GM12878 (cell line): Measurements from ENCODE around the gene ITM2C. TPM values are rescaled to one million over a fixed set of nuclear protein-coding genes. Genes with fewer than 3 reads are reported as not detected.

ENCODE experiments used
- ATAC-seq: fragments of 200-7000 bp; cut with Tn5 transposase; 3 replicates; pipeline ENCODE4 v1.9.1; 2020; ENCODE audit warnings: mild to moderate bottlenecking, moderate library complexity
- BruUV-seq: library from RNA; stranded (reverse); fragments of 400-500 nt; replicated peaks from 2 replicates; lab custom pipeline; 2021; lab: Mats Ljungman, UMichigan
- CTCF ChIA-PET: fragments of 300-600 bp; sonication (Branson Sonifier 250); formaldehyde crosslinking; extraction: SDS; loops from one replicate; lab custom pipeline; 2021; ENCODE audit warnings: inconsistent platforms; lab: Yijun Ruan, JAX
- POLR2A ChIA-PET: fragments of 350-600 bp; formaldehyde crosslinking; extraction: SDS; loops from one replicate; lab custom pipeline; 2021; ENCODE audit warnings: inconsistent platforms; lab: Charles Lee
- RAD21 ChIA-PET: fragments of 300-600 bp; sonication (Branson Sonifier 250); formaldehyde crosslinking; loops from one replicate; lab custom pipeline; 2023; ENCODE audit warnings: antibody characterized with exemption; ENCODE audit not compliant: unreplicated experiment; lab: Charles Lee
- SMC1A ChIA-PET: fragments of 300-600 bp; sonication (Branson Sonifier 250); formaldehyde crosslinking; loops from one replicate; lab custom pipeline; 2023; ENCODE audit not compliant: unreplicated experiment, uncharacterized antibody; lab: Charles Lee
- DNase-seq: peaks from one replicate; pipeline ENCODE4 v3.0.0-alpha.2; 2011; ENCODE audit warnings: low read depth, low spot score
- FAIRE-seq: peaks from 3 replicates; lab custom pipeline; 2011; peaks lifted over from hg19 to GRCh38; lab: Jason Lieb, UNC
- H2AFZ ChIP-seq: 2 replicates; pipeline ENCODE4 v1.6.0; 2011; ENCODE audit warnings: low read depth, low read length, control low read depth; ENCODE audit not compliant: control insufficient read depth
- H3K27ac ChIP-seq: 2 replicates; pipeline ENCODE4 v1.5.1; 2011; ENCODE audit warnings: control low read depth; ENCODE audit not compliant: control insufficient read depth, insufficient read depth
- H3K27me3 ChIP-seq, 2 experiments: replicated peaks in 1 of 2; 2 replicates each; pipeline versions ENCODE4 v1.6.0 to v1.6.1; 2011; ENCODE audit warnings: low read length in 1 of 2; ENCODE audit not compliant: control insufficient read depth in 2 of 2, insufficient read depth in 2 of 2
- H3K36me3 ChIP-seq, 2 experiments: 2 replicates each; pipeline ENCODE4 v1.5.1; 2011; ENCODE audit warnings: low read length in 1 of 2; ENCODE audit not compliant: control insufficient read depth in 2 of 2, insufficient read depth in 2 of 2
- H3K4me1 ChIP-seq: 2 replicates; pipeline ENCODE4 v1.6.1; 2011; ENCODE audit warnings: mild to moderate bottlenecking, low read length, moderate library complexity, mixed read lengths; ENCODE audit not compliant: control insufficient read depth, insufficient read depth
- H3K4me2 ChIP-seq: 2 replicates; pipeline ENCODE4 v1.6.0; 2011; ENCODE audit warnings: control low read depth; ENCODE audit not compliant: control insufficient read depth, insufficient read depth
- H3K4me3 ChIP-seq: fragments of 200-600 bp; sonication (generic); 2 replicates; pipeline ENCODE4 v1.5.1; 2016
- H3K79me2 ChIP-seq: 2 replicates; pipeline ENCODE4 v1.6.0; 2011; ENCODE audit warnings: low read length; ENCODE audit not compliant: control insufficient read depth, insufficient read depth
- H3K9ac ChIP-seq: 2 replicates; pipeline ENCODE4 v1.8.0; 2011; ENCODE audit warnings: low read length, control low read depth, mixed read lengths; ENCODE audit not compliant: control insufficient read depth, insufficient read depth
- H3K9me3 ChIP-seq: replicated peaks from 3 replicates; pipeline ENCODE4 v1.5.1; 2011; ENCODE audit warnings: mild to moderate bottlenecking, low read length; ENCODE audit not compliant: control insufficient read depth, insufficient read depth
- H4K20me1 ChIP-seq: 2 replicates; pipeline ENCODE4 v1.6.0; 2011; ENCODE audit not compliant: control insufficient read depth, insufficient read depth
- BCL11A ChIP-seq: IDR thresholded peaks from 2 replicates; pipeline ENCODE4 v1.6.1; 2011; ENCODE audit warnings: low read depth, low read length
- DPF2 ChIP-seq: fragments of 450-650 bp; IDR thresholded peaks from 2 replicates; pipeline ENCODE4 v1.6.1; 2017; ENCODE audit warnings: mild to moderate bottlenecking
- GATAD2B ChIP-seq: fragments of 450-650 bp; conservative IDR thresholded peaks from 2 replicates; pipeline ENCODE4 v1.6.1; 2017; ENCODE audit warnings: low read depth, mild to moderate bottlenecking, moderate library complexity
- RAD21 ChIP-seq: IDR thresholded peaks from 2 replicates; pipeline ENCODE4 v1.6.1; 2011; ENCODE audit warnings: mild to moderate bottlenecking, low read depth, low read length, moderate library complexity; ENCODE audit not compliant: insufficient read depth
- STAT3 ChIP-seq: IDR thresholded peaks from 2 replicates; pipeline ENCODE4 v1.6.1; 2011; ENCODE audit warnings: low read depth, low read length, improper control_type of control experiment
- TCF12 ChIP-seq: IDR thresholded peaks from 2 replicates; pipeline ENCODE4 v1.6.1; 2011; ENCODE audit warnings: low read depth, mild to moderate bottlenecking, low read length
- WGBS: methylation state at CpG from one replicate; pipeline ENCODE4 v1.1.6; 2016; ENCODE audit warnings: low lambda C conversion rate; ENCODE audit not compliant: insufficient replicate concordance, insufficient coverage; ENCODE audit errors: missing lambda C conversion rate; 5-methylcytosine and 5-hydroxymethylcytosine counted together
- in situ Hi-C: fragments of 300-500 bp; cut with MboI; formaldehyde crosslinking; loops from 9 replicates; pipeline ENCODE4 v1.14.3; 2018; ENCODE audit warnings: mixed read lengths
- intact Hi-C: fragments of 100-400 bp; cut with micrococcal nuclease; formaldehyde crosslinking; loops from one replicate; pipeline ENCODE4 v1.14.2; 2022; ENCODE audit not compliant: unreplicated experiment
- polyA plus RNA-seq, 11 experiments: library from polyadenylated mRNA; depleted of rRNA in 4 of 11; unstranded in 6 of 11; stranded (reverse) in 5 of 11; fragments of >200 nt; fragmentation: Nextera tagmentation in 4 of 11; fragmentation: Illumina TruSeq in 1 of 11; extraction: Ambion mirVana in 4 of 11; extraction: Trizol in 1 of 11; gene quantifications; 1 replicate in 1 of 11; 2 replicates in 10 of 11; pipeline versions ENCODE4 v1.2.1 to v1.2.3, GENCODE V29; 2011 to 2016; ENCODE audit warnings: inconsistent platforms in 2 of 11, missing spikeins in 2 of 11, low read depth in 1 of 11
- total RNA-seq, 4 experiments: library from RNA; depleted of rRNA in 3 of 4; stranded (reverse); fragments of >200 nt in 3 of 4; fragmentation: Illumina TruSeq in 1 of 4; extraction: Trizol in 1 of 4; gene quantifications; 2 replicates each; pipeline versions ENCODE4 v1.2.1 to v1.2.3, GENCODE V29; 2013 to 2021
- TF ChIP-seq, protein P1 (sequence below): IDR thresholded peaks from 2 replicates; pipeline ENCODE4 v1.6.1; 2012; ENCODE audit warnings: improper control_type of control experiment, low read depth, low read length; ENCODE audit not compliant: insufficient replicate concordance
- TF ChIP-seq, protein P2 (sequence below): fragments of 450-650 bp; IDR thresholded peaks from 2 replicates; pipeline ENCODE4 v1.6.1; 2017; ENCODE audit warnings: mild to moderate bottlenecking, moderate library complexity
- TF ChIP-seq, protein P3 (sequence below): fragments of 450-650 bp; IDR thresholded peaks from 2 replicates; pipeline ENCODE4 v1.6.1; 2017; ENCODE audit warnings: mild to moderate bottlenecking, low read depth, inconsistent platforms; ENCODE audit not compliant: poor library complexity, severe bottlenecking

Gene ITM2C
- total and polyA plus RNA-seq, 10 of the 15 experiments (the other 5 are each of a cell fraction or from before 2014, with no cell fraction given): 5.4 to 195 (median 149) TPM

DNA sequence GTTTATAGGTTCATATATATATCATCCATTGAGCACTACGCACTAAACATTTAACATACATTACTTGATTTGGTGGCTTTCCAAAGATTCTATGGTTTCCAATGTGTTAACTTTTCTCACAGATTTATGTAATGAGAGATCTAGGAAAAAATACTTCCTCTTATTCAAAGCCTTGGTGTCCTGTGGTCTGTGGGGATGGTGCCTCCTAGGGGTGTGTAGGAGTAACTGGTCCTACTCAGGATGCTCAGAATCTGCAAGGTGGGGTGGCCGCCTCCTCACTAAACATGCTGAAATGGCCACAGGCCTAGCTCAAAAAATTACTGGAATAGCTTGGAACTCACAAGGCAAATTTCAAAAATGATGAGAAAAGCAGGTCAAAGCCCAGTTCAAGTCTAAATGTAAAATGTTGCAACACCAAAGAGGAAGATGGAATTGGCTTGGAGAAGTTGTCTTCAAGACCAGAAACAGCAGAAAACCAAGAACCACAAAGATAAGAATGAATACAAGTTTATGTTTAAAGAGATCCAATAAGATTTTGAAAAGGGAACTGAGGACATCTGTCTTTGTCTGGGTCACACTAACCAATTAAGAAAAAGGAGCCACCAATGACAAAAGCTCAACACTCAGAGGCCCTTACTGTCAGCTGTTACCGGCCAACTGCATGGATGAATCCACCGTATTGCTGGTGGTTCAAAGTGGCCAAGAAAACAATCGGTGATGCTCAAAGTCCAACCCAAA lies 48.8 kb downstream of the ITM2C start (continued):
- TF ChIP-seq, protein P1, sequence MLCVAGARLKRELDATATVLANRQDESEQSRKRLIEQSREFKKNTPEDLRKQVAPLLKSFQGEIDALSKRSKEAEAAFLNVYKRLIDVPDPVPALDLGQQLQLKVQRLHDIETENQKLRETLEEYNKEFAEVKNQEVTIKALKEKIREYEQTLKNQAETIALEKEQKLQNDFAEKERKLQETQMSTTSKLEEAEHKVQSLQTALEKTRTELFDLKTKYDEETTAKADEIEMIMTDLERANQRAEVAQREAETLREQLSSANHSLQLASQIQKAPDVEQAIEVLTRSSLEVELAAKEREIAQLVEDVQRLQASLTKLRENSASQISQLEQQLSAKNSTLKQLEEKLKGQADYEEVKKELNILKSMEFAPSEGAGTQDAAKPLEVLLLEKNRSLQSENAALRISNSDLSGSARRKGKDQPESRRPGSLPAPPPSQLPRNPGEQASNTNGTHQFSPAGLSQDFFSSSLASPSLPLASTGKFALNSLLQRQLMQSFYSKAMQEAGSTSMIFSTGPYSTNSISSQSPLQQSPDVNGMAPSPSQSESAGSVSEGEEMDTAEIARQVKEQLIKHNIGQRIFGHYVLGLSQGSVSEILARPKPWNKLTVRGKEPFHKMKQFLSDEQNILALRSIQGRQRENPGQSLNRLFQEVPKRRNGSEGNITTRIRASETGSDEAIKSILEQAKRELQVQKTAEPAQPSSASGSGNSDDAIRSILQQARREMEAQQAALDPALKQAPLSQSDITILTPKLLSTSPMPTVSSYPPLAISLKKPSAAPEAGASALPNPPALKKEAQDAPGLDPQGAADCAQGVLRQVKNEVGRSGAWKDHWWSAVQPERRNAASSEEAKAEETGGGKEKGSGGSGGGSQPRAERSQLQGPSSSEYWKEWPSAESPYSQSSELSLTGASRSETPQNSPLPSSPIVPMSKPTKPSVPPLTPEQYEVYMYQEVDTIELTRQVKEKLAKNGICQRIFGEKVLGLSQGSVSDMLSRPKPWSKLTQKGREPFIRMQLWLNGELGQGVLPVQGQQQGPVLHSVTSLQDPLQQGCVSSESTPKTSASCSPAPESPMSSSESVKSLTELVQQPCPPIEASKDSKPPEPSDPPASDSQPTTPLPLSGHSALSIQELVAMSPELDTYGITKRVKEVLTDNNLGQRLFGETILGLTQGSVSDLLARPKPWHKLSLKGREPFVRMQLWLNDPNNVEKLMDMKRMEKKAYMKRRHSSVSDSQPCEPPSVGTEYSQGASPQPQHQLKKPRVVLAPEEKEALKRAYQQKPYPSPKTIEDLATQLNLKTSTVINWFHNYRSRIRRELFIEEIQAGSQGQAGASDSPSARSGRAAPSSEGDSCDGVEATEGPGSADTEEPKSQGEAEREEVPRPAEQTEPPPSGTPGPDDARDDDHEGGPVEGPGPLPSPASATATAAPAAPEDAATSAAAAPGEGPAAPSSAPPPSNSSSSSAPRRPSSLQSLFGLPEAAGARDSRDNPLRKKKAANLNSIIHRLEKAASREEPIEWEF: no peak
- no peak for TF ChIP-seq STAT3

DNA sequence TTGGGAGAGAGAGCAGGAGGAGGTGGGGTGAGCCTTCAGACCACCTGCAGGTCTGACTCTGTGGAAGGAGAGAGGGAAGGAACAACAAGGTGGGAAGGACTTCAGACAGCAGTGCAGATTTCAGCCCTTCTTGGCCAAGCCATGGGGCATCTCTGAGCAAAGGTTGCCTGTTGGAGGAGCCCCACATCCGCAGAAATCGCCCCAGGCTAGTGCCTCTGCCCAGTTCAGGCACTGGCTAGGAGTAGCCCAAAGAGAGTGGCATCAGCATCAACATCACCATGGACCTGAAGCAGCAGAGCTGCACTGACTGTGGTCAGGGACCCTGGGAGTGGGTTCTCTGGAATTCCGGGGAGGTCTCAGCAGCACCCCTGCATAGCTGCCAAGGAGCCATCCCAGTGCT lies 50.1 kb downstream of the ITM2C start:
- POLR2A ChIA-PET: no interaction called here
- RAD21 ChIA-PET: interaction anchor here (3.3 kb wide), 1 partner anchor 71 kb away, joined by 31 read pairs; no protein-coding TSS in a partner anchor
- Histone ChIP-seq H3K27me3 (no peaks in the 10 kb centered on the region), H3K27ac (peak overlapping the region; percentile 6), H2AFZ (no peak overlapping the region), H3K9me3 (no peaks in the 10 kb centered on the region), H3K4me3 (no peak overlapping the region), H3K4me1 (peaks cover 23% of the 10 kb centered on the region), H3K4me2 (peak overlapping the region; percentile 20; the same call in 1 of the 2 replicates), H3K36me3 (peaks cover 9 to 11% of the 10 kb centered on the region in 2 experiments), H4K20me1 (peaks cover 2% of the 10 kb centered on the region; the same call in 1 of the 2 replicates), H3K79me2 (peaks cover 89% of the 10 kb centered on the region), H3K9ac (no peak overlapping the region)
- no TSS peak for BruUV-seq
- SMC1A ChIA-PET: interaction anchor here (7.8 kb wide), 1 partner anchor 9 kb away, joined by 59 read pairs; the partner anchor contains the start of gene GPR55
- in situ Hi-C loops (no loop called here), intact Hi-C loops (no loop called here)
- no peak for DNase-seq
- 95% methylated on average over 3 of the region's 3 CpGs for WGBS
- CTCF ChIA-PET: interaction anchor here (0.7 to 5.6 kb wide), 5 partner anchors 11 to 143 kb away, joined by 3 to 58 read pairs (median 17); partner anchors contain the start of genes GPR55 and ITM2C
- FAIRE-seq: no peak
- ATAC-seq: no peak
- TF ChIP-seq RAD21: no peak
- no peak for TF ChIP-seq TCF12
- TF ChIP-seq, protein P2, sequence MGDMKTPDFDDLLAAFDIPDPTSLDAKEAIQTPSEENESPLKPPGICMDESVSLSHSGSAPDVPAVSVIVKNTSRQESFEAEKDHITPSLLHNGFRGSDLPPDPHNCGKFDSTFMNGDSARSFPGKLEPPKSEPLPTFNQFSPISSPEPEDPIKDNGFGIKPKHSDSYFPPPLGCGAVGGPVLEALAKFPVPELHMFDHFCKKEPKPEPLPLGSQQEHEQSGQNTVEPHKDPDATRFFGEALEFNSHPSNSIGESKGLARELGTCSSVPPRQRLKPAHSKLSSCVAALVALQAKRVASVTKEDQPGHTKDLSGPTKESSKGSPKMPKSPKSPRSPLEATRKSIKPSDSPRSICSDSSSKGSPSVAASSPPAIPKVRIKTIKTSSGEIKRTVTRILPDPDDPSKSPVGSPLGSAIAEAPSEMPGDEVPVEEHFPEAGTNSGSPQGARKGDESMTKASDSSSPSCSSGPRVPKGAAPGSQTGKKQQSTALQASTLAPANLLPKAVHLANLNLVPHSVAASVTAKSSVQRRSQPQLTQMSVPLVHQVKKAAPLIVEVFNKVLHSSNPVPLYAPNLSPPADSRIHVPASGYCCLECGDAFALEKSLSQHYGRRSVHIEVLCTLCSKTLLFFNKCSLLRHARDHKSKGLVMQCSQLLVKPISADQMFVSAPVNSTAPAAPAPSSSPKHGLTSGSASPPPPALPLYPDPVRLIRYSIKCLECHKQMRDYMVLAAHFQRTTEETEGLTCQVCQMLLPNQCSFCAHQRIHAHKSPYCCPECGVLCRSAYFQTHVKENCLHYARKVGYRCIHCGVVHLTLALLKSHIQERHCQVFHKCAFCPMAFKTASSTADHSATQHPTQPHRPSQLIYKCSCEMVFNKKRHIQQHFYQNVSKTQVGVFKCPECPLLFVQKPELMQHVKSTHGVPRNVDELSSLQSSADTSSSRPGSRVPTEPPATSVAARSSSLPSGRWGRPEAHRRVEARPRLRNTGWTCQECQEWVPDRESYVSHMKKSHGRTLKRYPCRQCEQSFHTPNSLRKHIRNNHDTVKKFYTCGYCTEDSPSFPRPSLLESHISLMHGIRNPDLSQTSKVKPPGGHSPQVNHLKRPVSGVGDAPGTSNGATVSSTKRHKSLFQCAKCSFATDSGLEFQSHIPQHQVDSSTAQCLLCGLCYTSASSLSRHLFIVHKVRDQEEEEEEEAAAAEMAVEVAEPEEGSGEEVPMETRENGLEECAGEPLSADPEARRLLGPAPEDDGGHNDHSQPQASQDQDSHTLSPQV: no peak
- TF ChIP-seq BCL11A: no peak
- TF ChIP-seq DPF2: no peak
- no peak for TF ChIP-seq GATAD2B
- TF ChIP-seq, protein P3, sequence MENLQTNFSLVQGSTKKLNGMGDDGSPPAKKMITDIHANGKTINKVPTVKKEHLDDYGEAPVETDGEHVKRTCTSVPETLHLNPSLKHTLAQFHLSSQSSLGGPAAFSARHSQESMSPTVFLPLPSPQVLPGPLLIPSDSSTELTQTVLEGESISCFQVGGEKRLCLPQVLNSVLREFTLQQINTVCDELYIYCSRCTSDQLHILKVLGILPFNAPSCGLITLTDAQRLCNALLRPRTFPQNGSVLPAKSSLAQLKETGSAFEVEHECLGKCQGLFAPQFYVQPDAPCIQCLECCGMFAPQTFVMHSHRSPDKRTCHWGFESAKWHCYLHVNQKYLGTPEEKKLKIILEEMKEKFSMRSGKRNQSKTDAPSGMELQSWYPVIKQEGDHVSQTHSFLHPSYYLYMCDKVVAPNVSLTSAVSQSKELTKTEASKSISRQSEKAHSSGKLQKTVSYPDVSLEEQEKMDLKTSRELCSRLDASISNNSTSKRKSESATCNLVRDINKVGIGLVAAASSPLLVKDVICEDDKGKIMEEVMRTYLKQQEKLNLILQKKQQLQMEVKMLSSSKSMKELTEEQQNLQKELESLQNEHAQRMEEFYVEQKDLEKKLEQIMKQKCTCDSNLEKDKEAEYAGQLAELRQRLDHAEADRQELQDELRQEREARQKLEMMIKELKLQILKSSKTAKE: no peak
